Lower lobe of right lung (tissue), 2 donors: ENCODE measurements around the gene GGACT. TPM values are rescaled to one million over a fixed set of nuclear protein-coding genes. Genes with fewer than 3 reads are reported as not detected.

Experiments
- ATAC-seq, 2 donors: fragments of 200-7000 bp; cut with Tn5 transposase; one replicate each; pipeline ENCODE4 v1.9.1; 2020 to 2022; ENCODE audit warnings: mild to moderate bottlenecking in 2 of 2, moderate library complexity in 2 of 2
- DNase-seq: peaks from one replicate; pipeline ENCODE4 v3.0.0-alpha.2; 2020
- H3K27ac ChIP-seq: fragments of 200-600 bp; one replicate; pipeline ENCODE4 v1.8.0; 2022
- H3K27me3 ChIP-seq: fragments of 200-600 bp; one replicate; pipeline ENCODE4 v1.8.0; 2022; ENCODE audit warnings: low read depth
- H3K36me3 ChIP-seq: fragments of 200-600 bp; one replicate; pipeline ENCODE4 v1.8.0; 2022; ENCODE audit warnings: mild to moderate bottlenecking
- H3K4me1 ChIP-seq: fragments of 200-600 bp; one replicate; pipeline ENCODE4 v1.8.0; 2022
- H3K4me3 ChIP-seq: fragments of 200-600 bp; one replicate; pipeline ENCODE4 v1.8.0; 2022; ENCODE audit warnings: mild to moderate bottlenecking
- H3K9me3 ChIP-seq: fragments of 200-600 bp; one replicate; pipeline ENCODE4 v1.8.0; 2022
- CTCF ChIP-seq: fragments of 200-600 bp; IDR thresholded peaks from one replicate; pipeline ENCODE4 v1.8.0; 2022; ENCODE audit warnings: antibody characterized with exemption, mild to moderate bottlenecking
- intact Hi-C: fragments of 100-400 bp; cut with DNase I; formaldehyde crosslinking; loops from one replicate; pipeline ENCODE4 v1.11.0; 2022
- long read RNA-seq: library from polyadenylated mRNA; unstranded; transcript quantifications from one replicate; pipeline ENCODE4 v2.0.0, GENCODE V29; 2021
- total RNA-seq: library from RNA; stranded (reverse); fragmentation: NEBNext Ultra II Directional; extraction: Animal tissue kit (Norgen Biotek cat#: 25700); gene quantifications from one replicate; pipeline ENCODE4 v1.2.1, GENCODE V29; 2021
- donor health status: DM: no; HTN: yes; CAD: no; lungs with severe emphysema.

The GGACT gene
- total RNA-seq: 3.4 TPM
- long read RNA-seq, partial matches to known transcripts: 1 of 2 reads
- long read RNA-seq, other reads (novel, unspliced or antisense): 1 of 2 reads

GRCh38 chr13:100588331-100589177 lies at the start of gene GGACT:
Gene GGACT (minus strand): TSS chr13:100588789. CDS start chr13:100532591, 56,198 bp downstream.
- Histone ChIP-seq H3K9me3 (no peaks in the 10 kb centered on the region), H3K27ac (peak within 1 kb of the TSS; percentile 85), H3K4me1 (peaks cover 10% of the 10 kb centered on the region), H3K27me3 (no peaks in the 10 kb centered on the region), H3K4me3 (peak within 1 kb of the TSS; percentile 59), H3K36me3 (no peaks in the 10 kb centered on the region)
- peak; percentile 84 for DNase-seq
- TF ChIP-seq CTCF: peak; percentile 80
- ATAC-seq: peak; percentile 97 to 98
- intact Hi-C loops: no loop called here

- Histone ChIP-seq H3K4me1 (no peaks in the 10 kb centered on the region), H3K27me3 (no peaks in the 10 kb centered on the region), H3K36me3 (peaks cover 74% of the 10 kb centered on the region), H3K9me3 (no peaks in the 10 kb centered on the region), H3K27ac (no peak overlapping the region), H3K4me3 (no peak overlapping the region)
- ATAC-seq: no peak
- no peak for TF ChIP-seq CTCF
- no peak for DNase-seq
- intact Hi-C loops: no loop called here
Observed at GRCh38 chr13:100637796-100638195, 49.2 kb upstream of the GGACT start.

- Histone ChIP-seq H3K4me1 (no peaks in the 10 kb centered on the region), H3K9me3 (no peaks in the 10 kb centered on the region), H3K27ac (no peak overlapping the region), H3K36me3 (peaks cover 73% of the 10 kb centered on the region), H3K27me3 (no peaks in the 10 kb centered on the region), H3K4me3 (no peak overlapping the region)
- TF ChIP-seq CTCF: no peak
- DNase-seq (no peak), ATAC-seq (no peak)
- intact Hi-C loops: no loop called here
Observed at GRCh38 chr13:100637380-100637779, 48.8 kb upstream of the GGACT start.

GRCh38 chr13:100636441-100636840 lies 47.9 kb upstream of the GGACT start:
- no peak for ATAC-seq
- DNase-seq: no peak
- Histone ChIP-seq H3K27me3 (no peaks in the 10 kb centered on the region), H3K9me3 (no peaks in the 10 kb centered on the region), H3K4me1 (no peaks in the 10 kb centered on the region), H3K36me3 (peaks cover 65% of the 10 kb centered on the region), H3K27ac (no peak overlapping the region), H3K4me3 (no peak overlapping the region)
- no peak for TF ChIP-seq CTCF
- intact Hi-C loops: no loop called here

- Histone ChIP-seq H3K4me3 (no peak overlapping the region), H3K9me3 (no peaks in the 10 kb centered on the region), H3K36me3 (peaks cover 65% of the 10 kb centered on the region), H3K4me1 (no peaks in the 10 kb centered on the region), H3K27me3 (no peaks in the 10 kb centered on the region), H3K27ac (no peak overlapping the region)
- ATAC-seq (no peak), DNase-seq (no peak)
- no peak for TF ChIP-seq CTCF
- intact Hi-C loops: no loop called here
Observed at GRCh38 chr13:100636004-100636403, 47.4 kb upstream of the GGACT start.
